ENCODE results near the gene DCK. TPM values are rescaled to one million over a fixed set of nuclear protein-coding genes. Genes with fewer than 3 reads are reported as not detected.

DCK gene
- 10 to 100 TPM; 79.2 to 80.9 TPM for total RNA-seq

GRCh38 chr4:70993181-70994068 lies at the start of gene DCK:
Gene DCK, plus strand, starts transcription at chr4:70993649. Its CDS starts 187 bp downstream, at chr4:70993836.

Other genes with a start within 250 kb of the DCK start
- gene GRSF1, start 153.8 kb upstream of the DCK start, total RNA-seq, result 10 to 100 TPM; 70.1 to 75.3 TPM
- 10 to 100 TPM; 16.2 to 17.0 TPM for gene MOB1B, start 91.3 kb upstream of the DCK start, total RNA-seq